Activated T-cell treated with anti-CD3 and anti-CD28 coated beads, Interleukin-2, amount 50 U/mL, for 1 hour (primary cell): ENCODE results near the gene BEX4.

Experiments
- DNase-seq: peaks from one replicate; pipeline ENCODE4 v3.0.0-alpha.2; 2020

The BEX4 gene

DNA sequence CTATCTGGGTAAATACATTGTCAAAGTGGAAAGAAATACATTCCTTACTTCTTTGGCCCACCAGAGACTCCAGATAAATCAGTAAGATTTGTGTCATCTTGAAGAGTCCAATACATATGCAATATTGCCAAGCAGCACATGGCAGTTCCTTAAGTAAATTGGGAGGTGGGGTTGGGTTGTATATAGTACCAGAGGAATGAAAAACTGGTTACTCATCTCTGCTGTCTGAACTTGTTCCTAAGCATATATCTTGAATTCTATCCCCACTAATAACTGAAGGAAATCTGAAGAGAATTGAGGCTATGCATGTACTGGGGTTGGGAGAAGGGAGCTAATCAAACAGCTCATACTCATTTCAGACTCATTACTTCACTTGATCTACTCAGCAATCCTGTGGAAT is 25.2 kb downstream of the BEX4 start:
- no peak for DNase-seq

DNA sequence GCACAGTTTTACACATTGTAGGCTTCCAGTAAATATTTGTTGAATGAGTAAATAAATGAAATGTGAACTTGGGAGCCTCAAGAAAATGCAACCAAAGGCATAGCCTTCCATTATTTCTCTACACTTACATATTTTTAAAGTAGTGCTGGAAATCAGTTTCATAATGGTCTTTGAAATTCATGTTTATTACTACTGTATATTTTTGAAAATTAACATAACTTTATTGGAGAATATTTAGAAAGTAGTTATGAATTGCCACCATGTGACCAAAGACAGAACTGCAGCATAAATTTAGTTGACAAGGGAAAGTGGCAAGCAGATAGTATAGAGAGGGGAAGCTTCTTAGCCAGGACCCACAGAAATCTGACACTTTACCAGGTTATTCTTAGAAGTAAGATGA is 33.6 kb downstream of the BEX4 start:
- DNase-seq: no peak

DNA sequence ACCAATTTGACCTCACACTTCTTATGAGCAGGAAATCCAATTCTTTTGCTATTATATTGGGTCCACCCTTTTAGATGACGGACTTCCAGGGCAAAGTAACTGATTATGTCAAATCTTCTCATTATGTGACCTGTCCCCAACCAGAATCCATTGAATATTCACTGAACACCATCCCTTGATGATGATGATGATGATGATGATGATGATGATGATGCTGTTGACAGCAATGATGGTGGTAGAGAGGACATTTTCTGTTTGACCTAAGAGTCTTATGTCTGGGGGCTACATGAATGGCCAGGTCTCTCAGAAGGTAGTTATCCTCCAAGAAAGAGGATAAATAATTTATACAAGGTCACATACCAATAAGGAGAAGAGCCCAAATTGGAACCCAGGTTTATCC is 34.9 kb downstream of the BEX4 start:
- no peak for DNase-seq

DNA sequence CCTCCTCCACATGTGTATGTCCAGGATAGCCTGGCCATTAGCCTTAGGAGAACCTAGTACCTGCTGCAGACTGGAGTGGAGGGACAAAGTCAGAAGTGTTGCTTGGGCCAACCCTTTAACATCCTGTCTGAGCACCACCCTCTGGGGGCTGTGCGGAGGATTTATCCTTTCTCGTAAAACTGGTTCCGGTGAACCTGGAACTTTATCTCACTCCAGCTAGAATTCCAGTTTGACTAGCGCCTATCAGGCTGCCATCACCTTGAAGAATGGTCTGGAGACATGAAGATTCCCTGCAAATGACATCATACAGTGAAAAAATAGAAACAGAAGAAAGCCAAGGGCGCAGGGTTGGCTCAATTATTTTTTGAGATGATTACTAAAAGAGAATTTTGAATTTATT is 36.1 kb downstream of the BEX4 start:
- no peak for DNase-seq

DNA sequence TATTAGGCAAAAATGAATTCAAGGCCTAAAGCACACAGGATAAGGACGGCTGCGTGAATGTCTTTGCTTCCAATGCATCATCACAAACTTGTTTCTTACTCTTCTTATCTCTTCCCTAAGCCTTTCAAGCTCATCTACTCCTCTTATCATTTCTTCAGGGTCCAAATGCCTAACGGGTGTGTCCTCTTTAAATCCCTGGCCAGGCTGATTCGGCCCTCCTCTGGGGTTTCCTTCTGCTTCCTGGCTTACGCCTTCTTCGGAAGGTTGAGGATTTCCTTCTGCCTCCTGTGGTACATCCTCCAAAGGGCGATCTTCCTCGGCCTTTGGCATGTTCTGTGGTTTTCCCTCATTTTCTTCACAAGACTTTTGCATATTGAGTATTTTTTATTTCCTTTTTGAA is 38.7 kb downstream of the BEX4 start:
- no peak for DNase-seq

DNA sequence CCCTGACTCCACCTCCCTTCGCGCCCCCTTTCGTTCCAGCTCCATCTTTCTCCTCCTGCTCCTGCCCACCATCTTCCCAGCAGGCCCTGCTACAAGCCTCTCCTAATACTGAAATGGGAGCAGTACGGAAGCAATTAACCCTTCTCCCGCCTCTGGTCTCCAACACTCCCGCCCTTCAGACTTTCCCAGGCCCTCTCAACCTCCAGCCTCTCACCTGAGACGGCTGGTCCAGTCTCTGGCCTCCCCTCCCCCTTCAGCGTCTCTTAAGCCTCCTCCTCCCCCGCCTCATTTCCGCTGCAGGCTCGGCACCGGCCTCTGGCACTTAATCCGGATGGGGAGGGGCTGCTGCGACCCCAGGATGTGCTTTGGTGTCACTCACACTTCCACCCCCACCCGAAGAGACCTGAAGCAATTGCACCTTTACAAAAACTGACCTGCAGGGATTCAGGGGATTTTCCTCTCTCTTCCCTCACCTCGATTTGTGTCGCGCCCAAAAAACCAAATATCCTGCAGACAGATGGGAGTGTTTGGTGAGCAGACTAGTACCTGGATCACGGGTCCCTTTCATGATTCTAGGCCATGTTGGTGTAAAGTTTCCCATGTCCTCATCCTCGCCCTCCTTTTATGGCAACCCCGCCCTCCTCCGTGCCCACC is 39.4 kb downstream of the BEX4 start:
- no peak for DNase-seq

DNA sequence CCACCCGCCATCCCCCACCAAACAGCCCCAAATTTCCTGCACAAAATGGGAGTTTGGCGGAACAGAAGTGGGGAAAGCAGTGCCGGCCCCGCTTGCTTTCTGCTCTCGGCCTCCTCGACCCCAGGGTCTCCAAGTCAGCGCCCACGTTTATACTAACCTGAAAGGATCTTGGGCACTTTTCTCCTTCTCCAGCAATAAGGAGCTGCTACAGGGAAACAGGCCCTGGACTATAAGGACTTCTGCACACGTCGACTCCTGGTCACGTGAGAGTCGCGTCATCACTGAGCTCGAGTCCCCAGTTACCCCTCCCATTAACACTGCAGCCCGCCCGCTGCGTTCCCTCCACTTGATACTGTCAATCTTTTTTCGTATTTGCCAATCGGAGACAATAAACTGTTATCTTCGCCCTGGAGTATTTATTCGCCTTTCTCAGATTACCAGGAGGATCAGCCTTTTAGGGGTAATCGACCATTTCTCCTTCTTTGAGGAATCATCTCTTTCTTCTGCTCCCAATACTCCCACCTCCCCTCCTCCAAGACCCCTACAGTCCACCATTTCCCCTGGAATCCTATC is 40.1 kb downstream of the BEX4 start, which contains the start of gene TCEAL8:
TSS of gene TCEAL8 (minus strand) at position 235 of the 573 bp plus-strand sequence. CDS start 1,176 bp downstream, outside the sequence.
- peak; percentile 55 for DNase-seq

DNA sequence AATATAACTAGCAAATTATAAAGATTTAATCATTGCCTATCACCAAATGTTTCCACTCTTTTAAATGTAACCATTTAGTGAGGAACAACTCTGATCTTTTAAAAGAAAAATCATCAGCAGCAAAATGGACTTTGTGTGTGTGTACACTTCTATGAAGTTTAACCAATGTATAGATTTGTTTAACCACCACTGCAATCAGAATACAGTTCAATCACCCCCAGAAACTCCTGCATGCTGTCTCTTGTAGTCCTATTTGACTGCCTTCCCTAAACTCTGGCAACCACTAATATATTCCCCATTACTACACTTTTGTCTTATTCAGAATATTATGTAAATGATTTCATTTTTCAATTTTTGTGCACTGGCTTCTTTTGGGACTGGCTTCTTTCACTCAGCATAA is 41.7 kb downstream of the BEX4 start:
- no peak for DNase-seq

DNA sequence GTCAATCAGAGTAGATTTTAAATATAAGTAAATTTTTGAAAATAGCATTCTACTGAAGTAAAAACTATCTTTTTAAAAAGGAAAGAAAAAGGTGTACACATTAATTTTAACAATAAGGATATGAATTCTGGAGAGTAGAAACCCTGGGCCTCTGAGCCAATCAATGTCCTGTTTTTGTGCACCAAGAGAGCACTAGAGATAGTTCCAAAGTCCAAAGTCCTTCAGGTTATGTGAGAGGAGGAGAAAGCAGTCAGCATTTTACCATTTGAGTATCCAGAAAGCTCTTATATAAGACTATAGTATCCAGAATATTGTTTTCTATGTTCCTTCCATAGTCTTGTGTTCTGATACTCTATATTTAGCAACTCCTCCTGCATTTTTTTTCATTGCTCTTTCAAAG is 43.4 kb downstream of the BEX4 start:
- DNase-seq: no peak
